GM10248 (cell line): ENCODE measurements around the gene ABCC6.
"Not testable (repeated sequence)": the region's sequence is repeated elsewhere in the genome, so short reads cannot be mapped to it uniquely, and the experiment has no call there.

ENCODE experiments used
- CTCF ChIA-PET: fragments of 300-600 bp; sonication (Branson Sonifier 250); formaldehyde crosslinking; extraction: SDS; loops from one replicate; lab custom pipeline; 2021; ENCODE audit warnings: antibody characterized with exemption; lab: Yijun Ruan, JAX
- POLR2A ChIA-PET: fragments of 350-650 bp; sonication (Branson Sonifier 250); formaldehyde crosslinking; extraction: SDS; loops from one replicate; lab custom pipeline; 2020; ENCODE audit warnings: antibody characterized with exemption; lab: Yijun Ruan, JAX
- DNase-seq: peaks from one replicate; pipeline ENCODE4 v3.0.0; 2012; ENCODE audit errors: extremely low spot score

Gene ABCC6

DNA sequence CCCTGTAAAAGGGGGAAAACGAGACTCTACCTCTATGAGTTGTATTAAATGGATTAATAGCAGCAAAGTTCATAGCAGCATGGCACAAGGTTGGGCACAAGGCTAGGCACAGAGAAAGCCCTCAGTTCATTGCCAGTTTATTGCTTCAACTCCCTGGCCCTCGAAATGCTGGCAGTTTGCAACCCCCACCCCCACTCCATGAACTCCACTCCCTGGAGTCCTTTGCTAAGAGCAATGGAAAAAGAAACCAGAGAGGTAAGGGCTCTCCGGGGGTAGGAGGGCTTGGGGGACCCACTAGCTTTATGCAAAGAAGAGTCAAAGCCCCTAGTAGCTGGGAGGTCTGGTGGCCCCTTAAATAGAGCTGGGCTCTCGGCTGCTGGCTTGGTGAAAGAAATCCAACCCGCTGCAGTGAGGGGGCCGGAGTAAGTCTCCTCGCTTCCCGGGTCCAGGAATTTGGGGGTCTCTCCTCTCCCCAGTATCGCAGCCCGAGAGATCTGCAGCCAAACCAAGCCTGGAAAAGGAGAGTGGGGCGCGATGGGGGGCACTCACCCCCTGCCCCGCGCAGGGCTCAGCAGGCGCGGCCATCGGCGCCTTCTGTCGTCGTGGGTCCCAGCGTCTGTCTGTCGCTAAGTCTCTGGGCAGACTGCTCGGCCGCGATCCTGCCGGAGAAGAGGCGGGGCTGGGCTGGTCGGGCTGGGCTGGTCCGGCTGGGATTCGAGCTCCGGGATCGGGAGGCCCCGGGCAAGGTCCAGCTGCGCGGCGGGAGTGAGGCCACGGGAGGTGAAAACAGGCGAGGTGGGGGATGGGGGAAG, at the start of gene ABCC6:
TSS of gene ABCC6 (minus strand) at position 645 of the 812 bp plus-strand sequence. CDS start at position 585, 60 bp downstream.
- DNase-seq, POLR2A ChIA-PET, CTCF ChIA-PET: not testable (repeated sequence)

DNA sequence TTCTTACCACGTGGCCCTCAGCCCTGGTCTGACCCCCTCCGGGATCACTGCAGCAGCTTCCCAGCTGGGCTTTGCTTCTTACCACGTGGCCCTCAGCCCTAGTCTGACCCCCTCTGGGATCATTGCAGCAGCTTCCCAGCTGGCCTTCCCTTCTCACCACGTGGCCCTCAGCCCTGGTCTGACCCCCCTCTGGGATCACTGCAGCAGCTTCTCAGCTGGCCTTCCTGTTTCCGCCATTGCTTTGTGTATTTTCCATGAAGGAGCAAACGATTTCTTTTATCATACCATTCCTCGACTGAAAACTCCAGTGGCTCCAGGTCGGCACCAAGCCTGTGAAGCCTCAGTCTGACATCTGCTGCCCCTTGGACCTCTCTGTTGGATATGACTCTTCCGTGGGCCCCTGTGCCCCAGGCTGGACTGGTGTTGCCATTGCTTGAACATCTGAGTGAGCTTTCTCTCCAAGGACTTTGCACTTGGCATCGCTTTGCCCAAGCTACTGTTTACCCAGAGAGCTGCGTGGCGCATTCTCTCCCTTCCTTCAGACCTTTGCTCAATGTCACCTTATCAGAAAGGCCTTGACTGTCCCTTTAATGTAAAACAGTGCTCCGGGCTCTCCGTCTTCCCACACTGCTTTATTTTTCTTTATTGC, 49.4 kb upstream of the ABCC6 start:
- DNase-seq, CTCF ChIA-PET, POLR2A ChIA-PET: not testable (repeated sequence)

DNA sequence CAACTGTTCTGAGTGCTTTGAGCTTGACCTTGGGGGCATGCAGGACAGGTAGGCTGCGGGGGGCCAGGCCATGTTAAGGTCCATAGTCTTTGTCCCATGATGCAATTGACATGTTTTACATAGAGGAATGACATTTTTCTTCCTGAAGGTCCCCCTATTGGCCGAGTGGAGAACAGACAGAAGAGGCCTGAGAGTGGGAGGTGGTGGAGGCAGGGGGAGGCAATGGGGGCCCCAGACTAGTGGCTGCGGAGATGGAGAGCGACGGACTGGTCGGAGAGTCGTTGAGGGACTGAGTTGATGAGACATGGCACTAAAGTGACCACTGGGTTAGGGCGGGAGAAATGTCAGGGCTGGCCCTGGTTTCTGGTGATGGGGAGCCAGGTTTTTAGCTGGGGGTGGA, 48.4 kb upstream of the ABCC6 start:
- DNase-seq, CTCF ChIA-PET, POLR2A ChIA-PET: not testable (repeated sequence)

DNA sequence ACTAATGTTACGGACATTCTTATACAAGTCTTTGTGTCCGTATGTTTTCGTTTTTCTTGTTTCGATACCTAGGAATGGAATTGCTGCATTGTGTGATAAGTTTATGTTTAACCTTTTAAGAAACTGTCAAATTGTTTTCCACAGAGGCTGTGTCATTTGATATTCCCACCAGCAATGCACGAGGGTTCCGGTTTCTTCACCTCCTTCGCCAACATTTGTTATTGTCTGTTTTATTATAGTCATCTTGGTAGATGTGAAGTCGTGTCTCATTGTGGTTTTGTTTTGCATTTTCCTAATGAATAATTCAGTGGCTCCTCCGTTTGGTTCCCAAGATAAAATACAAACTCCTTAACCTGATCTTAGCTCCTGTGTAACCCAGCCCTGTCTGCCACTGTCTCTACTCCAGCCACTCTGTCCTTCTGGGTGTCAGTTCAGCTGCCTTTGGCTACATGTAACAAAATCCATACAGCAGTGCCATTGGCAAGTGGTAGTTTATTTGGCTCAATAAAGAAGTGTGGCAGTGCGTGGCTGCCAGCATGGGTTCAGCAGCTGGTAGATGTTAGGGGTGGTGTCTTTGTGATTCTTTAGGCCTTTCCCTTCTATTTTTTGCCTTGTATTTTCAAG, 45.0 kb upstream of the ABCC6 start:
- POLR2A ChIA-PET, CTCF ChIA-PET, DNase-seq: not testable (repeated sequence)

DNA sequence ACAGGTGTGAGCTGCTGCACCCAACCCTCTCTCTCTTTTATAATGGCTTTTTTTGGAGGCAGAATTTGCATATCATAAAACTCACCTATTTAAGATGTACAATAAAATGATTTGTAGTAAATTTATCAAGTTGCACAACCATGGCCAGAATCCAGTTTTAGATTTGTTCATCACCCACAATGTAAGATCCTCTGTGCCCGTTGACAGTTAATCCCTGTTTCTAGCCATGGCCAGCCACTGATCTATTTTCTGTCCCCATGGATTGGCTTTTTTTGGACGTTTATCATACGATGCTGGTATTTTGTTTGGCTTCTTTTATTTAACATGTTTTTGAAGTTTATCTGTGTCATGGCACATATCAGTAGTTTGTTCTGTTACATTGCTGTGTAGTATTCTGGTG, 44.4 kb upstream of the ABCC6 start:
- POLR2A ChIA-PET, DNase-seq, CTCF ChIA-PET: not testable (repeated sequence)

DNA sequence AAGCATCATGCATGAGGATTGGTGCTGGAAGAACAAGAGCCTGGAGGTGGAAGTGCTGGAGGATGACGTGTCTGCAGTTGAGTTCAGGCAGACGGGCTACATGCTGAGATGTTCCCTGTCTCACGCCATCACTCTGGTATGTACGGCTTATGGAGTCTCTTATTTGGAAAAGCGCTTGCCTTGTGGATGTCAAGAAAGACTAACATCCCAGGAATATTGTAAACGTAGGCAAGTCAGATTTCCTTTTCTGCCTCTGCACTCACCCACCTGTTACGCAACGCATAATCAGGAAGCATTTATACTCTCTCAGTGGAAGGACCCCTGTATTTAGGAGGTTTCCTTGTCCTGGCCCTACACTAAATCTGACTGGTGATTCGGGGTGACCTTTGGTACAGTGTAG, 41.8 kb upstream of the ABCC6 start:
- POLR2A ChIA-PET, DNase-seq: not testable (repeated sequence)

DNA sequence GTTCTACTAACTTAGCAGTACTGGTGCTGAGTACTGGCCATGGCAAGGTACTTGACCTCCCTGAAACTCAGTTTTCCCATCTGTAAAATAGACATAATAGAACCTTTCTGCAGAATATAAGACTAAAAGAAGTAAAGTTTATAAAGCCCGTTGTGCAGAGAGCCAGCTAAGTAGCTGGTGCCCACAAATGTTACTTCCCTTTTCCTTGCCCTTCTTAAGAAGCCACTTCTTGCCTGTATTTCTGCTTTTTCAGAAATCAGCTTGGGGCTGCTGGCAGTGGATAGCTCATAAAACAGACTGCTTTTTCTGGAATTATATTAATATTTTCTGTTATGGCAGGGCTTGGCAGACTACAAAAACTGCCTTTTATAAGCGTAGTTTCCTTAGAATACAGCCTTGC, 40.7 kb upstream of the ABCC6 start:
- POLR2A ChIA-PET, CTCF ChIA-PET: not testable (repeated sequence)

More for the DNA sequence above, 41.8 kb upstream of the ABCC6 start:
- CTCF ChIA-PET, result not testable (repeated sequence)

DNA sequence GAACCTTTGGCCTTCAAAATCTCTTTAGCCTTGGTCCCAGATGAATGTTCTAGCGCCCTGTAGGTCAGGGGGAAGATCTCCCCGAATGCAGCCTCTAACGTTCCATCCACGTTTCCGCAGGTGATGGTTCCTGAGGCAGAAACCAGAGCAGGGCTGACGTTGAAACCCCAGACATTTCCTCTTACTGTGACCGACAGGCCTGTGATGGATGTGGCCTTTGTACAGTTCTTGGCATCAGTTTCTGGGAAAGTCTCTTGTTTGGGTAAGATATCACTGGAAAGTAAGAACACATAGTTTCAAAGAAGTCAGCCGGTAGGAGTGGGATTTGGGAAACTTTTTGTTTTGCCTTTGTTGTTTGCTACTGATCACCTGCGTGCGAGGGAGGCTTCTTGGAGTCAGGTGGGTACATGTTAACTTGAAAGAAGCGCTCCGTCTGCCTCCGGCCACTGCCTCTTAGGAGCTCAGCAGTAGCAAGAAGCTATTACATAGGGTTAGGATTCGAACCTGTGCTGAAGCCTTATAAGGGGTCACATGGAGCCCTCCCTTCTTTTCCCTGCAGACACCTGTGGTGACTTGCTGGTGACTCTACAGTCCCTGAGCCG, 39.8 kb upstream of the ABCC6 start:
- CTCF ChIA-PET, POLR2A ChIA-PET: not testable (repeated sequence)

More for the DNA sequence above, 40.7 kb upstream of the ABCC6 start:
- DNase-seq, result not testable (repeated sequence)

DNA sequence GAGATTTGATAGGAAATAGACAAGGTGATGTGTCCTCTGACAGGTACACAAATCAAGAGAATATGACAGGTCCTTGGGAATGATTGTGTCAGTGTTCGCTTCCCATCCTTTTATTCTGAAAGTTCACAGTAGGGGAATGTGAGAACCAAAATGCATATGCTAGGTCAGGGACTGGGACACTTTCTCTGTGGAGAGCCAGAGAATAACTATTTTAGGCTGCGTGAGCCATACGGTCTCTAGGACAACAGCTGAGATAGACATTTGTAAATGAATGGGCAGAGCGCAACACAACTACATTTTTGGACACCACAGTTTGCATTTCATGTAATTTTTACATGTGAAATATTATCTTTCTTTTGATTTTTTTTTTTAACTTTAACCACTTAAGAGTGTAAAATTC, 36.7 kb upstream of the ABCC6 start:
- POLR2A ChIA-PET, CTCF ChIA-PET, DNase-seq: not testable (repeated sequence)

More for the DNA sequence above, 39.8 kb upstream of the ABCC6 start:
- DNase-seq, result not testable (repeated sequence)

DNA sequence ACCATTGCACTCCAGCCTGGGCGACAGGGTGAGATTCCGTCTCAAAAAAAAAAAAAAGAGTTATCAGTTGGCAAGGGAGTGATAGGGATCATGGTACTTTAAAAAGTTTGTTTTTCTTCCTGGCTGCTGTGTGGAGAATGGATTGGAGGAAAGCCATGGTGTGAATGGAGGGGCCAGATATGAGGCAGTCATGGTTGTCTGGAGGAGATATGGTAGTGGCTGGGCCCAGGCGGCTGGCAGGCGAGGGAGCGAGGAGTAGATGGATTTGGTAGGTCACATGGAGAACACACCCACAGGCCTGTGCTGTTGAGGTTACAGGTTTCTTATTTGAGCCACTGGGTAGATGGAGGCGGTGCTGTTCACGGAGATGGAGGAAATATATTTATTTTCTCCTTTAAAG, 35.5 kb upstream of the ABCC6 start:
- POLR2A ChIA-PET, DNase-seq, CTCF ChIA-PET: not testable (repeated sequence)

DNA sequence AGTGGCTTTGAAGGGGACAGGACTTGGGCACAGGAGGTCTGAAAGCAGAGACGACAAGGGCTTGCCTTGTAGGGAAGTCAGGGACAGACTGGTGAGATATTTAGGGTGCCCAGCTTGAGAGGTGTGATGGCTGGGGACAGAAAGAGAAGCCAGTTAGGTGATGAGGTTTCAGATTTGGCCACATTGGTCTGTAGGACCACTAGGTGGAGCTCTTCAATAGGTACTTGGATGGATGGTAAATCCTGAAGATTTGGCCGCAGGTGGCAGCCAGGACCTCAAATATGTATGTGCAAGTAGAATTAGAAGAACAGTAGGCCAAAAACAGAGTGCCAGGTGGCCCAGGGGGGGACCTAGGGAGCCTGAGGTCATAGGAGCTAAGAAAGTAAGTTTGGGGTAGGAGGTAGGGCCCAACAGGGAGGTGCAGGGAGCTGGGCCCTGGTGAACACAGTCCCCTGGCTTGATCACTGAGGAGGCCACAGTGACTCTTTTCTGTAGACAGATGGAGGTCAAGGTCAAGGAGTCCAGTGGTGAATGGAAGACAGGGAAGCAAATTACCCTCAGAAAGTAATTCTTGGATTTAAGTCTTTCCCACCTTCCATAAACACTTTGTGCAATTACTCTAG, 34.1 kb upstream of the ABCC6 start:
- POLR2A ChIA-PET, DNase-seq, CTCF ChIA-PET: not testable (repeated sequence)

DNA sequence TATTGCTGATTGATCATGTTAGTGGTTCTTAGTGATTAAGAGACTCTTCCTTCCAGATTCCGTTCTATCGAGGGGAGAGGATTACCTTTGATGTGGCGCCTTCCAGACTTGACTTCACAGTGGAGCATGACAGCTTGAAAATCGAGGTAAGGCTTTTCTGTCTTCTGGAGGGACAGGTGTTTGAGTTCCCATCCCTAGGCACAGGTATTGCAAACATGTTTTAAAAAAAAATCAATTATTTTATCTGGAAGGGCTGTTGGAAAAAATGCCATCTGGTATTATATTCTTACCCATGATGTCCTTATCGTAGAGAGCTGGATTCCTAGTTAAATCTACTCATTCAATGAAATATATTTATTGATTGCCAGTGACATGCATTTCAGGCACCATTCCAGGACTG, 29.1 kb upstream of the ABCC6 start:
- DNase-seq, POLR2A ChIA-PET, CTCF ChIA-PET: not testable (repeated sequence)

DNA sequence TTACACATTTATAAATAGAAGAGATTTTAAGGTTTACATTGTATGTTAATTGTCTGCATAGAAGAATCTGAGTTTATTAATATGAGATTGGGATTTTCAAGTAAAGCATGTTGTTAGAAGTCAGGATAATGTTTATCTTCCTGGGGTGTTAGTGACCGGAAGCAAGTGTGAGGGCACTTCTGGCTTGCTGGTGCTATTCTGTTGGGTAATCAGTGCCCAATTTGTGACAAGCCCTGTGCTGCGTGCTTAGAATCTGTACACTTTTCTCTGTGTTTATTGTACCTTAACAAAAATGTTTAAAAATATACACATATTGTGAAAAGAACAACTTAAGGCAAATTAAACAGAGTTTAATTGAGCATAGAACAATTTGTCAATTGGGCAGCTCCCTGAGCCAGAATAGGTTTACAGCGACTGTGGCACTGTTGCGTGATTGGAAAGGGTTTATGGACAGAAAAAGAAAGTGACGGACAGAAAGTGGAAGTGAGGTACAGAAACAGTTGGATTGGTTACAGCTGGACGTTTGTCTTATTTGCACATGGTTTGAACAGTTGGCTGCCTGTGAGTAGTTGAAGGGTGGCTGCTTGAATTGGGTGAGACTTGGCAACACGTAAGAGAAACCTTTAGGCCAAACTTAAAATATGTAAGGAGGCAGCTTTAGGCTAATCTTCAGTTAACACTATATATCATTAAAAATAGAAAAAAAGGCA, 26.5 kb upstream of the ABCC6 start:
- POLR2A ChIA-PET, CTCF ChIA-PET, DNase-seq: not testable (repeated sequence)

DNA sequence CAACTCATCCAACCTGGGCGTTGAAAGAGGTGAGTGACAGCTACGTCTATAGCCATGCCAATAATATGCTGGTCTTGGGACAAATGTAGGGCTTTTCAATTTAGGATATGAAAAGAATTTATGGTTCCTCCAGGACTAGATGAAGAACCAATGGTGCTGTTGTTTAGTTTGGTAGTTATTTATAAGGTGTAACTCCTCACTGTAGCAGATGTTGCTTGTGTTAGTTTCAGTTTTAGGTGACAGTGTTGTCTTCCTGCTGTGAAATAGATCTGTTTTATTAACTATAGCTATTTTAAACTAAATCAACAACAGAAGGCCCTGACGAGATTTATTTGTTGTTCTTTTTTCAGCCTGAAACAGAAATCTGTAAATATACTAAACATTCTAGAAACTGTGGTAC, 24.1 kb upstream of the ABCC6 start:
- POLR2A ChIA-PET, CTCF ChIA-PET, DNase-seq: not testable (repeated sequence)

DNA sequence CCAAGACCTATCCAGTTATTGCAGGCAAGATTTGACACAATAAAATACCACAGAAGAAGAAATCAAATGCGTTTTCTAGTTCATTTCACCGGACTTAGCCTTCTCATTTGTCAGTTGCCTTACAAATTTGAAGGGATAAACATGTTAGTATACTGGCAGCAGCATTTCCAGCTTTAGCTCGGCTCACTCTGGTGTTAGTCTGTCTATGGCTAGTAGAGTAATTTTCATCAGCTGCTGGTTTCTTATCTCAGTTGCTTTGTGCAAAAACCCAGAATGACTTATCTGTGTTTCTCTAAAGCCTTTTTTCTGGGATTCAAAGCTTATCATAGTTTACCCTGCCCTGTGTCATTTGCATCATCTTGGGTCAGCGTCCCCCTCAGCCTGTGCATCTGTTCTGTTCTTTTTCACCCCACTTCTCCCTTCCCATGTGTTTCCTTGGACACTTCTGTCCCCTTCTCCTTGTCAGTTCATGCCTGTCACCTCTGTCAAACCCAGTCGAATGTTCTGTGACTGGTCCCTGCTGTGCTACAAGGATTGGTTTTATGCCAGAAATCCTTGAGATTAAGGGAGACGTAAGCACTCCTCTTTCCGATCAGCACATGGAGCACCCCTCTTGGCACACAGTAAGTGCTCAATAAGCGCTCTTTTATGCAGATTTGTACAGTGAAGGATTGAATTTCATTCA, 23.4 kb upstream of the ABCC6 start:
- DNase-seq, result not testable (repeated sequence)

DNA sequence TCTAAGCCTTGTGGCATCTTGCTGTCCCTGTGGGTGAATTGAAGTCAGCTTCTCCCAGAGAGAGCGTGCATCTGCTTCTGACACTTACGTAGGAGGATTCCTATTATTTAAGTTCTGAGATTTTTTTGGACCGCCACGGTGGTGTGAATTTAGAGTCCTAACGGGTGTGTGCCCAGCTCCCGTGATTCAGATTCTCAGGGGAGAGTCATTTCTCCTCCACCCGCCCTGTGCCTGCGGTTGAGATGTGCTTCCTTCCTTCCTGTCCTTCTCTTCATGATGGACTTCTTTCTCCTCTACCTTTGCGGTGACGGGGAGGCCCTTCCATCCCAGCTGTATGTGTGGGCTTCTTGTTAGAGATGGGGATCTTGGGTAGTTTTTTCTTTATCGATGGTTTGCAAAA, 20.6 kb upstream of the ABCC6 start:
- DNase-seq, CTCF ChIA-PET, POLR2A ChIA-PET: not testable (repeated sequence)

More for the DNA sequence above, 23.4 kb upstream of the ABCC6 start:
- POLR2A ChIA-PET, CTCF ChIA-PET: not testable (repeated sequence)

DNA sequence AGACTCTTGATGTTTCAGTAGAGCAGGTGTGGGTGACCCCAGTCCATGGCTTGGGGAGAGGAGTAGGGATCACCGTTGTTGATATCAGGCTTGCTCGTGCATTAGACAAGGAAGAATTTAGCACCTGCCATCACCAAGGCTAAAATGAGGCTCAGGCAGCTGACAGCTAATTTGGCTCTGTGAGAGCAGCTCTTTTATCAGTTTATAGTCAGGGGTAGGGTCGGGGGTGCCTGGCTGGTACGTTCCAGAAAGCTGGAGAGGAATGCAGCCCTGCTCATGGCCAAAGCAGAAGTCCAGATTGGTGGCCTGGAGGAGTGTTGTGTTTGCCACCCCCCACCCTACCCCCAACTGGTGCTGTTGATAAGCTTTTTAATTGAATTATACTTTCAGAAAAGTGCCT, 17.4 kb upstream of the ABCC6 start:
- POLR2A ChIA-PET, CTCF ChIA-PET, DNase-seq: not testable (repeated sequence)
